PFSK-1 (cell line): Measurements from ENCODE around the gene KIN.

Experiments
- POLR2AphosphoS5 ChIP-seq: IDR thresholded peaks from 2 replicates; pipeline ENCODE4 v1.6.1; 2012; ENCODE audit warnings: low read depth, mild to moderate bottlenecking, control low read depth, low read length, moderate library complexity
- REST ChIP-seq, 2 experiments: IDR thresholded peaks; 2 replicates each; pipeline versions ENCODE4 v1.6.1 to v1.8.0; 2011 to 2012; ENCODE audit warnings: low read depth in 2 of 2, low read length in 2 of 2, control low read depth in 1 of 2, inconsistent platforms in 1 of 2, mild to moderate bottlenecking in 1 of 2, moderate library complexity in 1 of 2; ENCODE audit not compliant: insufficient read depth in 1 of 2
- SIN3A ChIP-seq: IDR thresholded peaks from 2 replicates; pipeline ENCODE4 v1.6.1; 2012; ENCODE audit warnings: mild to moderate bottlenecking, low read length, moderate library complexity, borderline replicate concordance; ENCODE audit not compliant: insufficient read depth
- TAF1 ChIP-seq: IDR thresholded peaks from 2 replicates; pipeline ENCODE4 v1.6.1; 2012; ENCODE audit warnings: low read length, control low read depth, borderline replicate concordance; ENCODE audit not compliant: insufficient read depth

GRCh38 chr10:7802606-7803005, 14.8 kb upstream of the KIN start:
- TF ChIP-seq POLR2AphosphoS5 (no peak), REST (IDR thresholded peaks at IDR 0.05; ENCODE audit: insufficient read depth in 1 of 2, low read depth in 2 of 2, low read length in 2 of 2) (no peak), SIN3A (no peak), TAF1 (no peak)
